HepG2 (cell line): ENCODE results near the gene METTL26. TPM values are rescaled to one million over a fixed set of nuclear protein-coding genes. Genes with fewer than 3 reads are reported as not detected.

Experiments used
- HIVEP1 ChIP-seq: sonication (generic); formaldehyde crosslinking; IDR thresholded peaks from 2 replicates; pipeline ENCODE4 v1.4.0; 2020; ENCODE audit warnings: mild to moderate bottlenecking, missing genetic modification reagents
- KDM6A ChIP-seq: IDR thresholded peaks from 2 replicates; pipeline ENCODE4 v1.6.1; 2016; ENCODE audit warnings: low read depth
- MEF2D ChIP-seq: sonication (generic); formaldehyde crosslinking; IDR thresholded peaks from 2 replicates; pipeline ENCODE4 v1.5.1; 2020; ENCODE audit warnings: mild to moderate bottlenecking, missing genetic modification reagents
- NR2F1 ChIP-seq, 2 experiments: fragments of 450-650 bp in 1 of 2; formaldehyde crosslinking in 1 of 2; IDR thresholded peaks; 2 replicates each; pipeline versions ENCODE4 v1.5.0 to v1.6.1; 2016 to 2020; ENCODE audit warnings: mild to moderate bottlenecking in 1 of 2, missing compliant biosample characterization in 1 of 2, missing genetic modification reagents in 1 of 2, moderate library complexity in 1 of 2
- SMYD3 ChIP-seq: sonication (generic); formaldehyde crosslinking; IDR thresholded peaks from 2 replicates; pipeline ENCODE4 v1.8.1; 2023; ENCODE audit warnings: mild to moderate bottlenecking, missing genetic modification reagents
- ZBTB43 ChIP-seq: sonication (generic); formaldehyde crosslinking; conservative IDR thresholded peaks from 2 replicates; pipeline ENCODE4 v1.4.0; 2020; ENCODE audit warnings: missing genetic modification reagents
- ZMAT5 ChIP-seq: sonication (generic); formaldehyde crosslinking; IDR thresholded peaks from 2 replicates; pipeline ENCODE4 v1.5.0; 2020; ENCODE audit warnings: mild to moderate bottlenecking, low read depth, missing genetic modification reagents, borderline replicate concordance
- ZNF670 ChIP-seq: sonication (generic); formaldehyde crosslinking; IDR thresholded peaks from 2 replicates; pipeline ENCODE4 v1.8.0; 2022; ENCODE audit warnings: mild to moderate bottlenecking, missing genetic modification reagents, borderline replicate concordance
- ZNF687 ChIP-seq: sonication (generic); formaldehyde crosslinking; IDR thresholded peaks from 2 replicates; pipeline ENCODE4 v1.5.1; 2020; ENCODE audit warnings: mild to moderate bottlenecking, missing genetic modification reagents, moderate library complexity
- ZNF720 ChIP-seq: sonication (generic); formaldehyde crosslinking; IDR thresholded peaks from 2 replicates; pipeline ENCODE4 v1.4.0; 2020; ENCODE audit warnings: missing genetic modification reagents
- ZNF775 ChIP-seq: sonication (generic); formaldehyde crosslinking; IDR thresholded peaks from 2 replicates; pipeline ENCODE4 v1.4.0; 2020; ENCODE audit warnings: missing genetic modification reagents, mild to moderate bottlenecking, moderate library complexity, borderline replicate concordance
- polyA plus RNA-seq, 8 experiments: library from polyadenylated mRNA; depleted of rRNA in 3 of 8; stranded (reverse) in 7 of 8; unstranded in 1 of 8; fragments of >200 nt; fragmentation: Illumina TruSeq in 4 of 8; extraction: Trizol in 4 of 8; gene quantifications; 2 replicates each; pipeline versions ENCODE4 v1.2.1 to v1.2.3, GENCODE V29; 2011 to 2016; ENCODE audit warnings: low read depth in 4 of 8, missing spikeins in 1 of 8, mixed read lengths in 1 of 8; ENCODE audit not compliant: insufficient read depth in 1 of 8
- total RNA-seq, 5 experiments: library from RNA; depleted of rRNA; stranded (reverse); fragments of >200 nt; fragmentation: Illumina TruSeq; extraction: Trizol; gene quantifications; 2 replicates each; pipeline ENCODE4 v1.2.3, GENCODE V29; 2016; ENCODE audit warnings: low read depth in 1 of 5
- TF ChIP-seq, protein P1 (sequence below): IDR thresholded peaks from 2 replicates; pipeline ENCODE4 v1.6.1; 2016; ENCODE audit warnings: low read depth, missing genetic modification reagents, missing compliant biosample characterization
- TF ChIP-seq, protein P2 (sequence below): sonication (generic); formaldehyde crosslinking; IDR thresholded peaks from 2 replicates; pipeline ENCODE4 v1.4.0; 2020; ENCODE audit warnings: missing genetic modification reagents; ENCODE audit errors: not compliant biosample characterization

METTL26 gene
- total and polyA plus RNA-seq, 2 of the 13 experiments (the other 11 are each of a cell fraction or from before 2014, with no cell fraction given), result 65.5 to 70.1 TPM

GRCh38 chr16:642189-643049, 6.3 kb upstream of the METTL26 start (continued):
- TF ChIP-seq SMYD3 (no peak), ZNF775 (CRISPR knock-in tag) (no peak), ZNF720 (no peak), ZBTB43 (CRISPR knock-in tag) (peak; percentile 27; the same call in 1 of the 2 replicates), KDM6A (CRISPR knock-in tag) (no peak), ZNF670 (CRISPR knock-in tag) (no peak), ZMAT5 (no peak), ZNF687 (CRISPR knock-in tag) (peak; percentile 70), NR2F1 (CRISPR knock-in tag; IDR thresholded peaks at IDR 0.05) (peak in 1 of 2 experiments; percentile 19; a peak in 2 of 4 replicates), MEF2D (CRISPR knock-in tag) (peak; percentile 8; the same call in 1 of the 2 replicates), HIVEP1 (peak; percentile 67)
- TF ChIP-seq, protein P1, sequence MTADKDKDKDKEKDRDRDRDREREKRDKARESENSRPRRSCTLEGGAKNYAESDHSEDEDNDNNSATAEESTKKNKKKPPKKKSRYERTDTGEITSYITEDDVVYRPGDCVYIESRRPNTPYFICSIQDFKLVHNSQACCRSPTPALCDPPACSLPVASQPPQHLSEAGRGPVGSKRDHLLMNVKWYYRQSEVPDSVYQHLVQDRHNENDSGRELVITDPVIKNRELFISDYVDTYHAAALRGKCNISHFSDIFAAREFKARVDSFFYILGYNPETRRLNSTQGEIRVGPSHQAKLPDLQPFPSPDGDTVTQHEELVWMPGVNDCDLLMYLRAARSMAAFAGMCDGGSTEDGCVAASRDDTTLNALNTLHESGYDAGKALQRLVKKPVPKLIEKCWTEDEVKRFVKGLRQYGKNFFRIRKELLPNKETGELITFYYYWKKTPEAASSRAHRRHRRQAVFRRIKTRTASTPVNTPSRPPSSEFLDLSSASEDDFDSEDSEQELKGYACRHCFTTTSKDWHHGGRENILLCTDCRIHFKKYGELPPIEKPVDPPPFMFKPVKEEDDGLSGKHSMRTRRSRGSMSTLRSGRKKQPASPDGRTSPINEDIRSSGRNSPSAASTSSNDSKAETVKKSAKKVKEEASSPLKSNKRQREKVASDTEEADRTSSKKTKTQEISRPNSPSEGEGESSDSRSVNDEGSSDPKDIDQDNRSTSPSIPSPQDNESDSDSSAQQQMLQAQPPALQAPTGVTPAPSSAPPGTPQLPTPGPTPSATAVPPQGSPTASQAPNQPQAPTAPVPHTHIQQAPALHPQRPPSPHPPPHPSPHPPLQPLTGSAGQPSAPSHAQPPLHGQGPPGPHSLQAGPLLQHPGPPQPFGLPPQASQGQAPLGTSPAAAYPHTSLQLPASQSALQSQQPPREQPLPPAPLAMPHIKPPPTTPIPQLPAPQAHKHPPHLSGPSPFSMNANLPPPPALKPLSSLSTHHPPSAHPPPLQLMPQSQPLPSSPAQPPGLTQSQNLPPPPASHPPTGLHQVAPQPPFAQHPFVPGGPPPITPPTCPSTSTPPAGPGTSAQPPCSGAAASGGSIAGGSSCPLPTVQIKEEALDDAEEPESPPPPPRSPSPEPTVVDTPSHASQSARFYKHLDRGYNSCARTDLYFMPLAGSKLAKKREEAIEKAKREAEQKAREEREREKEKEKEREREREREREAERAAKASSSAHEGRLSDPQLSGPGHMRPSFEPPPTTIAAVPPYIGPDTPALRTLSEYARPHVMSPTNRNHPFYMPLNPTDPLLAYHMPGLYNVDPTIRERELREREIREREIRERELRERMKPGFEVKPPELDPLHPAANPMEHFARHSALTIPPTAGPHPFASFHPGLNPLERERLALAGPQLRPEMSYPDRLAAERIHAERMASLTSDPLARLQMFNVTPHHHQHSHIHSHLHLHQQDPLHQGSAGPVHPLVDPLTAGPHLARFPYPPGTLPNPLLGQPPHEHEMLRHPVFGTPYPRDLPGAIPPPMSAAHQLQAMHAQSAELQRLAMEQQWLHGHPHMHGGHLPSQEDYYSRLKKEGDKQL (CRISPR knock-in tag), result peak; percentile 14; the same call in 1 of the 2 replicates
- TF ChIP-seq, protein P2, sequence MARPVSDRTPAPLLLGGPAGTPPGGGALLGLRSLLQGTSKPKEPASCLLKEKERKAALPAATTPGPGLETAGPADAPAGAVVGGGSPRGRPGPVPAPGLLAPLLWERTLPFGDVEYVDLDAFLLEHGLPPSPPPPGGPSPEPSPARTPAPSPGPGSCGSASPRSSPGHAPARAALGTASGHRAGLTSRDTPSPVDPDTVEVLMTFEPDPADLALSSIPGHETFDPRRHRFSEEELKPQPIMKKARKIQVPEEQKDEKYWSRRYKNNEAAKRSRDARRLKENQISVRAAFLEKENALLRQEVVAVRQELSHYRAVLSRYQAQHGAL (CRISPR knock-in tag), result peak; percentile 20
